Stimulated activated CD4-positive, alpha-beta T cell treated with anti-CD3 and anti-CD28 coated beads, Interleukin-15, amount 100 ng/mL, for 1 hour (primary cell): ENCODE results near the gene NBL1.
A peak's percentile ranks its signal among the peaks of the same experiment; 100 is the strongest.
"Not testable (repeated sequence)": the region's sequence is repeated elsewhere in the genome, so short reads cannot be mapped to it uniquely, and the experiment has no call there.

Experiments
- DNase-seq, 2 donors: peaks; one replicate each; pipeline ENCODE4 v3.0.0-alpha.2; 2020; ENCODE audit warnings: low read depth in 1 of 2, low spot score in 1 of 2

The NBL1 gene

GRCh38 chr1:19621274-19621950 lies 22.7 kb upstream of the NBL1 start:
- DNase-seq = no peak

GRCh38 chr1:19622204-19622603 lies 21.9 kb upstream of the NBL1 start:
- DNase-seq = no peak

- DNase-seq = no peak
Observed at GRCh38 chr1:19623523-19623922, 20.6 kb upstream of the NBL1 start.

- no peak for DNase-seq
Observed at GRCh38 chr1:19625291-19625937, 18.7 kb upstream of the NBL1 start.

GRCh38 chr1:19628879-19629278 lies 15.2 kb upstream of the NBL1 start:
- no peak for DNase-seq

GRCh38 chr1:19629357-19629756 lies 14.8 kb upstream of the NBL1 start:
- no peak for DNase-seq

GRCh38 chr1:19630192-19630591 lies 13.9 kb upstream of the NBL1 start:
- DNase-seq = not testable (repeated sequence)

GRCh38 chr1:19630720-19631395 lies 13.3 kb upstream of the NBL1 start:
- no peak for DNase-seq

- no peak for DNase-seq
Observed at GRCh38 chr1:19632211-19632610, 11.9 kb upstream of the NBL1 start.

GRCh38 chr1:19633106-19633505 lies 11.0 kb upstream of the NBL1 start:
- DNase-seq = no peak

- not testable (repeated sequence) for DNase-seq
Observed at GRCh38 chr1:19635064-19635463, 9.0 kb upstream of the NBL1 start.

- DNase-seq = no peak
Observed at GRCh38 chr1:19635646-19636045, 8.5 kb upstream of the NBL1 start.

- DNase-seq = no peak
Observed at GRCh38 chr1:19636065-19636464, 8.0 kb upstream of the NBL1 start.

- DNase-seq = not testable (repeated sequence)
Observed at GRCh38 chr1:19636749-19637148, 7.4 kb upstream of the NBL1 start.

- DNase-seq = no peak
Observed at GRCh38 chr1:19637606-19638005, 6.5 kb upstream of the NBL1 start.

GRCh38 chr1:19639228-19639627 lies 4.9 kb upstream of the NBL1 start:
- not testable (repeated sequence) for DNase-seq

- no peak for DNase-seq
Observed at GRCh38 chr1:19639999-19640362, 4.1 kb upstream of the NBL1 start.

GRCh38 chr1:19640363-19641316 lies 3.5 kb upstream of the NBL1 start:
- DNase-seq = no peak

GRCh38 chr1:19643121-19643520 lies 990 bp upstream of the NBL1 start:
- DNase-seq = no peak

- no peak for DNase-seq
Observed at GRCh38 chr1:19644395-19644680, 227 bp downstream of the NBL1 start.

GRCh38 chr1:19644681-19645410 lies 735 bp downstream of the NBL1 start:
- DNase-seq = peak in 1 of 2 donors; percentile 26
